ENCODE data around the gene SLCO1C1.

Gene SLCO1C1

GRCh38 chr12:20798554-20798953, 103.4 kb downstream of the SLCO1C1 start:
- DNase-seq (ENCODE audit: low read depth, low spot score) = no peak

- DNase-seq (ENCODE audit: low read depth, low spot score) = no peak
Measured at GRCh38 chr12:20800160-20800559, 105.0 kb downstream of the SLCO1C1 start.

- DNase-seq (ENCODE audit: low read depth, low spot score) = no peak
Measured at GRCh38 chr12:20801035-20801434, 105.9 kb downstream of the SLCO1C1 start.
